Measurements from ENCODE around the gene EID1. TPM values are rescaled to one million over a fixed set of nuclear protein-coding genes. Genes with fewer than 3 reads are reported as not detected.

Gene EID1
- total and polyA plus RNA-seq, 2 donors (not counting 3 experiments of a cell fraction or from before 2014, with no cell fraction given) = 146 to 155 TPM

GRCh38 chr15:48914717-48915116 lies 36.8 kb downstream of the EID1 start:
- FAIRE-seq = no peak
- no peaks in the 10 kb centered on the region for H3K9me3 ChIP-seq (replicated peaks; ENCODE audit: control insufficient read depth, insufficient read depth, low read length)
- H4K20me1 ChIP-seq (replicated peaks; ENCODE audit: control insufficient read depth, extremely low read depth, insufficient read depth, low read length) = no peaks in the 10 kb centered on the region
- DNase-seq (ENCODE audit: low read depth, low spot score) = no peak
- no peaks in the 10 kb centered on the region for H3K79me2 ChIP-seq (ENCODE audit: control insufficient read depth, insufficient read depth, low read length)
- intact Hi-C loops (cut with micrococcal nuclease) (no loop called here), dilution Hi-C loops (cut with MboI; ENCODE audit: extremely low pct_ligation_motif_present, low sequenced_read_pairs) (no loop called here)
- POLR2A ChIA-PET = no interaction called here
- no TSS peak for BruUV-seq (replicated peaks)
- CTCF ChIA-PET = interaction anchor here (1.3 to 1.5 kb wide), 2 partner anchors 24 to 37 kb away, joined by 3 read pairs; partner anchors contain the start of gene EID1
- peaks cover 7 to 8% of the 10 kb centered on the region in 2 experiments for H3K27me3 ChIP-seq (ENCODE audit: control insufficient read depth in 2 of 2, insufficient read depth in 2 of 2, low read length in 2 of 2)
- H3K4me2 ChIP-seq (ENCODE audit: insufficient read depth, low read length) = no peak overlapping the region
- no peak for TF ChIP-seq POLR2A (IDR thresholded peaks at IDR 0.05; ENCODE audit: low read depth, low read length)
- TF ChIP-seq POLR2AphosphoS5 (IDR thresholded peaks at IDR 0.05; ENCODE audit: insufficient read depth, low read depth, low read length) = no peak
- TF ChIP-seq MYC (IDR thresholded peaks at IDR 0.05; ENCODE audit: low read depth, low read length) = no peak
- TF ChIP-seq CTCF (IDR thresholded peaks at IDR 0.05; ENCODE audit: extremely low read depth in 1 of 2, insufficient read depth in 1 of 2, low read depth in 1 of 2, low read length in 2 of 2) = no peak
- no peak for TF ChIP-seq EZH2 (IDR thresholded peaks at IDR 0.05; ENCODE audit: borderline replicate concordance, low read depth, low read length, severe bottlenecking)
- TF ChIP-seq MAX (IDR thresholded peaks at IDR 0.05; ENCODE audit: insufficient read depth, insufficient read length) = no peak
- no peak for TF ChIP-seq GATA2 (IDR thresholded peaks at IDR 0.05; ENCODE audit: insufficient read depth, insufficient read length, low read depth, low read length)
- TF ChIP-seq FOS (IDR thresholded peaks at IDR 0.05; ENCODE audit: borderline replicate concordance, insufficient read depth, low read length) = no peak
- TF ChIP-seq JUN (IDR thresholded peaks at IDR 0.05; ENCODE audit: borderline replicate concordance, insufficient read depth, insufficient read length, low read depth) = no peak
- H3K9ac ChIP-seq (replicated peaks; ENCODE audit: extremely low read depth, insufficient read depth, low read length) = no peak overlapping the region
- H3K27ac ChIP-seq (ENCODE audit: insufficient read depth, low read depth, low read length) = no peak overlapping the region
- no peaks in the 10 kb centered on the region for H3K9me1 ChIP-seq (replicated peaks; ENCODE audit: control insufficient read depth, extremely low read depth, insufficient read depth, low read length)
- H3K36me3 ChIP-seq (ENCODE audit: control insufficient read depth in 2 of 2, extremely low read depth in 1 of 2, insufficient read depth in 2 of 2, low read length in 2 of 2) = no peaks in the 10 kb centered on the region
- H2AFZ ChIP-seq (ENCODE audit: low read depth, low read length) = no peak overlapping the region
- H3K4me1 ChIP-seq (ENCODE audit: control insufficient read depth, extremely low read depth, insufficient read depth, low read length) = no peaks in the 10 kb centered on the region
- no peak overlapping the region for H3K4me3 ChIP-seq (replicated peaks in 1 of 3; ENCODE audit: insufficient read depth in 1 of 3, low read depth in 1 of 3, low read length in 3 of 3)
